SK-N-SH (cell line): ENCODE data around the gene NAALADL2.

Source experiments
- EP300 ChIP-seq, 2 experiments: IDR thresholded peaks; 2 replicates each; pipeline versions ENCODE4 v1.4.0 to v1.6.1; 2012; ENCODE audit warnings: borderline replicate concordance in 1 of 2, low read depth in 1 of 2, low read length in 1 of 2
- FOXJ3 ChIP-seq: sonication (generic); formaldehyde crosslinking; IDR thresholded peaks from 2 replicates; pipeline ENCODE4 v1.5.1; 2020; ENCODE audit warnings: mild to moderate bottlenecking, missing genetic modification reagents
- FOXM1 ChIP-seq: IDR thresholded peaks from 2 replicates; pipeline ENCODE4 v1.4.0; 2012; ENCODE audit warnings: low read depth, mild to moderate bottlenecking
- GABPA ChIP-seq: IDR thresholded peaks from 2 replicates; pipeline ENCODE4 v1.4.0; 2012; ENCODE audit warnings: low read depth, mild to moderate bottlenecking
- POLR2AphosphoS5 ChIP-seq: IDR thresholded peaks from 2 replicates; pipeline ENCODE4 v1.6.1; 2012; ENCODE audit warnings: low read depth, low read length
- USF1 ChIP-seq: IDR thresholded peaks from 2 replicates; pipeline ENCODE4 v1.4.0; 2012; ENCODE audit warnings: low read depth, borderline replicate concordance

GRCh38 chr3:175511219-175511785, 652.2 kb downstream of the NAALADL2 start:
- TF ChIP-seq POLR2AphosphoS5 (no peak), FOXM1 (no peak), USF1 (no peak), FOXJ3 (CRISPR knock-in tag) (no peak), EP300 (IDR thresholded peaks at IDR 0.05; ENCODE audit: borderline replicate concordance in 1 of 2, low read depth in 1 of 2, low read length in 1 of 2) (no peak), GABPA (no peak)
